Spleen (tissue), 7 donors: ENCODE results near the gene TMEM175.

ENCODE experiments used
- POLR2A ChIP-seq, 3 donors: fragments of 450-650 bp; IDR thresholded peaks; one replicate each; pipeline ENCODE4 v1.5.1; 2017; ENCODE audit warnings: antibody characterized with exemption in 3 of 3, mild to moderate bottlenecking in 1 of 3
- POLR2AphosphoS5 ChIP-seq, 3 donors: sonication (generic); formaldehyde crosslinking; IDR thresholded peaks; one replicate each; pipeline ENCODE4 v1.5.1; 2017; ENCODE audit warnings: antibody characterized with exemption in 3 of 3
- TF ChIP-seq, protein P1 (sequence below), 11 experiments: fragments of 200-600 bp in 7 of 11; fragments of 450-650 bp in 4 of 11; sonication (generic) in 4 of 11; IDR thresholded peaks in 8 of 11; conservative IDR thresholded peaks in 3 of 11; 1 replicate in 7 of 11; 2 replicates in 4 of 11; pipeline versions ENCODE4 v1.4.0 to v1.8.0; 2016 to 2021; ENCODE audit warnings: antibody characterized with exemption in 11 of 11, inconsistent platforms in 4 of 11, mild to moderate bottlenecking in 1 of 11
- donor health status: DM: no; HTN: no; CAD: no; lungs with moderate emphysema.
- donor health status: DM: no; HTN: no; CAD: no.
- donor health status: DM: no; HTN: no; CAD: no.

DNA sequence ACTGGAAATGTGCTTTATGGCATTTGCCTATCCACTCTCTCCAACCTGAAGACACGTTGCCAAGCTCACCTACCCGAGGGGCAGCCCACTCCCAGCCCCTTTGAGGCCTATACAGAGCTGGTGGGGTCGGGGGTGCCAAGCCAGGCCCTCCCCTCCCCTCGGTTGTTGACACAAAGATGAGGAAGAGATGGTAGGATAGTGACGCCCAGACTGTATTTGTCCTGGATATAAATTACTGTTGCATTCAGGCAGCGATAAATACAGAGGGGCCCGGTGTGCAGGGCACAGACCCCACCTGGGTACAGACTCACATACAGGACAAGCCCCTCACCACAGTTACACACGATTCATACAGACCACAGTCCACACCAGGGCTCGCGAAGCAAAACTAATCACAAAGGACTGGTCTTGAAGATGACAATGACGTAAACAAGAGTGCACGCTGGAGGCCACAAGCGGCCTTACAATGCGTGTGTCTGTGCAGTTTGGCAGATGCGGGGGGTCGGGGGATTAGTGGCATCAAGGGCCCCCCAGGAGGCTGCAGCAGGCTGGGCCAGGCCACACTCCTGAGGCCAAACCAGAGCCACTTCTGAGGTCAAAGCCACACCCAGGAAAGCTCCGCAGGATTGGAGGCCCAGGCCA, 26.6 kb downstream of the TMEM175 start:
- no peak for TF ChIP-seq POLR2AphosphoS5 (IDR thresholded peaks at IDR 0.05)
- TF ChIP-seq POLR2A (IDR thresholded peaks at IDR 0.05), result no peak
- TF ChIP-seq, protein P1, sequence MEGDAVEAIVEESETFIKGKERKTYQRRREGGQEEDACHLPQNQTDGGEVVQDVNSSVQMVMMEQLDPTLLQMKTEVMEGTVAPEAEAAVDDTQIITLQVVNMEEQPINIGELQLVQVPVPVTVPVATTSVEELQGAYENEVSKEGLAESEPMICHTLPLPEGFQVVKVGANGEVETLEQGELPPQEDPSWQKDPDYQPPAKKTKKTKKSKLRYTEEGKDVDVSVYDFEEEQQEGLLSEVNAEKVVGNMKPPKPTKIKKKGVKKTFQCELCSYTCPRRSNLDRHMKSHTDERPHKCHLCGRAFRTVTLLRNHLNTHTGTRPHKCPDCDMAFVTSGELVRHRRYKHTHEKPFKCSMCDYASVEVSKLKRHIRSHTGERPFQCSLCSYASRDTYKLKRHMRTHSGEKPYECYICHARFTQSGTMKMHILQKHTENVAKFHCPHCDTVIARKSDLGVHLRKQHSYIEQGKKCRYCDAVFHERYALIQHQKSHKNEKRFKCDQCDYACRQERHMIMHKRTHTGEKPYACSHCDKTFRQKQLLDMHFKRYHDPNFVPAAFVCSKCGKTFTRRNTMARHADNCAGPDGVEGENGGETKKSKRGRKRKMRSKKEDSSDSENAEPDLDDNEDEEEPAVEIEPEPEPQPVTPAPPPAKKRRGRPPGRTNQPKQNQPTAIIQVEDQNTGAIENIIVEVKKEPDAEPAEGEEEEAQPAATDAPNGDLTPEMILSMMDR (IDR thresholded peaks at IDR 0.05 in 8 of 11, conservative IDR thresholded peaks at IDR 0.05 in 3 of 11), result no peak
